KOPT-K1 (cell line): Measurements from ENCODE around the gene MYH7.
"Not testable (repeated sequence)": the region's sequence is repeated elsewhere in the genome, so short reads cannot be mapped to it uniquely, and the experiment has no call there.

Source experiments
- H3K27ac ChIP-seq: fragments of 200-600 bp; sonication (generic); 2 replicates; pipeline ENCODE4 v1.5.1; 2016; ENCODE audit warnings: antibody characterized with exemption, mild to moderate bottlenecking, low read depth, low read length; ENCODE audit not compliant: poor library complexity, severe bottlenecking
- H3K36me3 ChIP-seq: fragments of 200-600 bp; sonication (generic); 2 replicates; pipeline ENCODE4 v1.5.1; 2017; ENCODE audit warnings: antibody characterized with exemption, mild to moderate bottlenecking, low read length, moderate library complexity; ENCODE audit not compliant: insufficient read depth
- H3K9me3 ChIP-seq: fragments of 200-600 bp; sonication (generic); 2 replicates; pipeline ENCODE4 v1.5.1; 2017; ENCODE audit warnings: antibody characterized with exemption, low read length, mild to moderate bottlenecking; ENCODE audit not compliant: insufficient read depth, poor library complexity, severe bottlenecking

Gene MYH7

GRCh38 chr14:23425798-23426197 is 9.7 kb downstream of the MYH7 start:
- H3K36me3 ChIP-seq, H3K9me3 ChIP-seq, H3K27ac ChIP-seq: not testable (repeated sequence)

- Histone ChIP-seq H3K36me3 (no peaks in the 10 kb centered on the region), H3K27ac (no peak overlapping the region), H3K9me3 (no peaks in the 10 kb centered on the region)
Observed at GRCh38 chr14:23425169-23425568, 10.3 kb downstream of the MYH7 start.

- H3K27ac ChIP-seq, result no peak overlapping the region
- H3K9me3 ChIP-seq, result no peaks in the 10 kb centered on the region
- H3K36me3 ChIP-seq, result no peaks in the 10 kb centered on the region
Observed at GRCh38 chr14:23423657-23424056, 11.8 kb downstream of the MYH7 start.

- Histone ChIP-seq H3K9me3 (no peaks in the 10 kb centered on the region), H3K27ac (no peak overlapping the region), H3K36me3 (no peaks in the 10 kb centered on the region)
Observed at GRCh38 chr14:23421594-23421993, 13.9 kb downstream of the MYH7 start.

- H3K36me3 ChIP-seq, H3K27ac ChIP-seq, H3K9me3 ChIP-seq: not testable (repeated sequence)
Observed at GRCh38 chr14:23419646-23420045, 15.8 kb downstream of the MYH7 start.

- Histone ChIP-seq H3K9me3 (no peaks in the 10 kb centered on the region), H3K27ac (no peak overlapping the region), H3K36me3 (no peaks in the 10 kb centered on the region)
Observed at GRCh38 chr14:23418021-23418420, 17.4 kb downstream of the MYH7 start.

- H3K9me3 ChIP-seq, H3K27ac ChIP-seq, H3K36me3 ChIP-seq: not testable (repeated sequence)
Observed at GRCh38 chr14:23417269-23417668, 18.2 kb downstream of the MYH7 start.

- no peak overlapping the region for H3K27ac ChIP-seq
- no peaks in the 10 kb centered on the region for H3K9me3 ChIP-seq
- no peaks in the 10 kb centered on the region for H3K36me3 ChIP-seq
Observed at GRCh38 chr14:23416801-23417200, 18.7 kb downstream of the MYH7 start.

GRCh38 chr14:23415821-23416778 is 19.4 kb downstream of the MYH7 start:
- Histone ChIP-seq H3K27ac (no peak overlapping the region), H3K36me3 (no peaks in the 10 kb centered on the region), H3K9me3 (no peaks in the 10 kb centered on the region)

GRCh38 chr14:23414906-23415820 is 20.3 kb downstream of the MYH7 start:
- Histone ChIP-seq H3K36me3 (no peaks in the 10 kb centered on the region), H3K9me3 (no peaks in the 10 kb centered on the region), H3K27ac (no peak overlapping the region)

- no peaks in the 10 kb centered on the region for H3K9me3 ChIP-seq
- no peak overlapping the region for H3K27ac ChIP-seq
- no peaks in the 10 kb centered on the region for H3K36me3 ChIP-seq
Observed at GRCh38 chr14:23414254-23414653, 21.2 kb downstream of the MYH7 start.

- H3K9me3 ChIP-seq, result no peaks in the 10 kb centered on the region
- no peak overlapping the region for H3K27ac ChIP-seq
- no peaks in the 10 kb centered on the region for H3K36me3 ChIP-seq
Observed at GRCh38 chr14:23413681-23414080, 21.8 kb downstream of the MYH7 start.

- H3K9me3 ChIP-seq, result no peaks in the 10 kb centered on the region
- H3K27ac ChIP-seq, result no peak overlapping the region
- H3K36me3 ChIP-seq, result no peaks in the 10 kb centered on the region
Observed at GRCh38 chr14:23411563-23412525, 23.6 kb downstream of the MYH7 start.

- no peak overlapping the region for H3K27ac ChIP-seq
- no peaks in the 10 kb centered on the region for H3K36me3 ChIP-seq
- no peaks in the 10 kb centered on the region for H3K9me3 ChIP-seq
Observed at GRCh38 chr14:23409966-23410635, 25.4 kb downstream of the MYH7 start.
